Urinary bladder (tissue), 4 donors: ENCODE data around the gene ACOT6. TPM values are rescaled to one million over a fixed set of nuclear protein-coding genes. Genes with fewer than 3 reads are reported as not detected.
"Not testable (repeated sequence)": the region's sequence is repeated elsewhere in the genome, so short reads cannot be mapped to it uniquely, and the experiment has no call there.

Experiments
- DNase-seq: peaks from one replicate; pipeline ENCODE4 v3.0.0-alpha.2; 2015; ENCODE audit errors: extremely low spot score
- H3K27ac ChIP-seq: one replicate; pipeline ENCODE4 v1.5.1; 2013; ENCODE audit warnings: low read depth, mild to moderate bottlenecking, moderate library complexity
- H3K36me3 ChIP-seq: one replicate; pipeline ENCODE4 v1.6.1; 2013; ENCODE audit warnings: mild to moderate bottlenecking, moderate library complexity; ENCODE audit not compliant: insufficient read depth
- H3K4me1 ChIP-seq: one replicate; pipeline ENCODE4 v1.6.1; 2013; ENCODE audit warnings: mild to moderate bottlenecking, moderate library complexity; ENCODE audit not compliant: insufficient read depth
- H3K4me3 ChIP-seq: one replicate; pipeline ENCODE4 v1.5.1; 2013; ENCODE audit warnings: low read depth, low read length
- WGBS: extraction: QIAGEN DNeasy Blood & Tissue Kit; methylation state at CpG from one replicate; pipeline ENCODE4 v1.1.7; 2013; 5-methylcytosine and 5-hydroxymethylcytosine counted together
- polyA plus RNA-seq: library from polyadenylated mRNA; stranded (reverse); fragments of 200-250 nt; gene quantifications from one replicate; pipeline ENCODE4 v1.2.3, GENCODE V29; 2013
- total RNA-seq: library from RNA; depleted of rRNA; stranded (reverse); fragments of >200 nt; gene quantifications from one replicate; pipeline ENCODE4 v1.2.3, GENCODE V29; 2014
- donor health status: healthy with polysubstance abuse.
- donor health status: healthy.

Gene ACOT6
- total and polyA plus RNA-seq, 2 donors = not detected

- WGBS = under 1% methylated on average over 43 of the region's 43 CpGs
- H3K4me3 ChIP-seq = peak within 1 kb of the TSS; percentile 62
- no peaks in the 10 kb centered on the region for H3K36me3 ChIP-seq
- H3K27ac ChIP-seq = peak within 1 kb of the TSS; percentile 40
- no peaks in the 10 kb centered on the region for H3K4me1 ChIP-seq
- DNase-seq = peak; percentile 71
Measured at GRCh38 chr14:73644531-73645247, 32.4 kb downstream of the ACOT6 start, which contains the start of gene DNAL1. Gene DNAL1, plus strand, starts transcription at chr14:73644986. Its CDS starts 54 bp downstream, at chr14:73645040.

GRCh38 chr14:73645248-73645610 lies 32.9 kb downstream of the ACOT6 start:
- WGBS = 6% methylated on average over 7 of the region's 7 CpGs
- no peak overlapping the region for H3K27ac ChIP-seq

GRCh38 chr14:73651005-73651404 lies 38.7 kb downstream of the ACOT6 start:
- H3K4me3 ChIP-seq = no peak overlapping the region
- no peaks in the 10 kb centered on the region for H3K4me1 ChIP-seq
- no peak for DNase-seq
- no peaks in the 10 kb centered on the region for H3K36me3 ChIP-seq
- H3K27ac ChIP-seq = no peak overlapping the region

More at GRCh38 chr14:73645248-73645610, 32.9 kb downstream of the ACOT6 start:
- no peaks in the 10 kb centered on the region for H3K4me1 ChIP-seq
- DNase-seq = no peak
- peak overlapping the region; percentile 62 for H3K4me3 ChIP-seq
- H3K36me3 ChIP-seq = no peaks in the 10 kb centered on the region

GRCh38 chr14:73655851-73656250 lies 43.5 kb downstream of the ACOT6 start:
- Histone ChIP-seq H3K4me3 (no peak overlapping the region), H3K27ac (no peak overlapping the region), H3K36me3 (peaks cover 2% of the 10 kb centered on the region), H3K4me1 (no peaks in the 10 kb centered on the region)
- DNase-seq = no peak
- 94% methylated on average over 1 of the region's 1 CpG for WGBS

GRCh38 chr14:73659202-73659601 lies 46.9 kb downstream of the ACOT6 start:
- not testable (repeated sequence) for H3K36me3 ChIP-seq, H3K27ac ChIP-seq, H3K4me1 ChIP-seq, DNase-seq, H3K4me3 ChIP-seq
- WGBS = 94% methylated on average over 11 of the region's 11 CpGs

- DNase-seq = no peak
- no peaks in the 10 kb centered on the region for H3K4me1 ChIP-seq
- WGBS = 71% methylated on average over 2 of the region's 2 CpGs
- no peak overlapping the region for H3K27ac ChIP-seq
- no peak overlapping the region for H3K4me3 ChIP-seq
- peaks cover 4% of the 10 kb centered on the region for H3K36me3 ChIP-seq
Measured at GRCh38 chr14:73660511-73660910, 48.2 kb downstream of the ACOT6 start.

- no peak overlapping the region for H3K27ac ChIP-seq
- no peak overlapping the region for H3K4me3 ChIP-seq
Measured at GRCh38 chr14:73661872-73662271, 49.6 kb downstream of the ACOT6 start.

GRCh38 chr14:73662487-73662943 lies 50.2 kb downstream of the ACOT6 start:
- no peak for DNase-seq
- H3K4me1 ChIP-seq = no peaks in the 10 kb centered on the region
- no peak overlapping the region for H3K4me3 ChIP-seq
- WGBS = 60% methylated on average over 1 of the region's 1 CpG
- H3K27ac ChIP-seq = no peak overlapping the region
- peaks cover 4% of the 10 kb centered on the region for H3K36me3 ChIP-seq

More at GRCh38 chr14:73661872-73662271, 49.6 kb downstream of the ACOT6 start:
- DNase-seq = no peak
- WGBS = 69% methylated on average over 2 of the region's 2 CpGs
- peaks cover 4% of the 10 kb centered on the region for H3K36me3 ChIP-seq
- no peaks in the 10 kb centered on the region for H3K4me1 ChIP-seq

- Histone ChIP-seq H3K27ac (no peak overlapping the region), H3K4me3 (no peak overlapping the region), H3K36me3 (peaks cover 3% of the 10 kb centered on the region), H3K4me1 (no peaks in the 10 kb centered on the region)
- no peak for DNase-seq
Measured at GRCh38 chr14:73663548-73664212, 51.4 kb downstream of the ACOT6 start.

- DNase-seq = no peak
- no peak overlapping the region for H3K27ac ChIP-seq
- peaks cover 2% of the 10 kb centered on the region for H3K36me3 ChIP-seq
- no peak overlapping the region for H3K4me3 ChIP-seq
- no peaks in the 10 kb centered on the region for H3K4me1 ChIP-seq
- WGBS = 96% methylated on average over 2 of the region's 2 CpGs
Measured at GRCh38 chr14:73665130-73665529, 52.8 kb downstream of the ACOT6 start.

- H3K4me3 ChIP-seq = no peak overlapping the region
- H3K36me3 ChIP-seq = peaks cover 2% of the 10 kb centered on the region
- DNase-seq = no peak
- WGBS = 85% methylated on average over 5 of the region's 5 CpGs
- H3K4me1 ChIP-seq = no peaks in the 10 kb centered on the region
- no peak overlapping the region for H3K27ac ChIP-seq
Measured at GRCh38 chr14:73666583-73666982, 54.3 kb downstream of the ACOT6 start.

- Histone ChIP-seq H3K36me3 (peaks cover 4% of the 10 kb centered on the region), H3K4me3 (no peak overlapping the region), H3K27ac (no peak overlapping the region), H3K4me1 (no peaks in the 10 kb centered on the region)
- DNase-seq = no peak
- 76% methylated on average over 3 of the region's 3 CpGs for WGBS
Measured at GRCh38 chr14:73667854-73668253, 55.5 kb downstream of the ACOT6 start.
